Measurements from ENCODE around the gene MRAS. TPM values are rescaled to one million over a fixed set of nuclear protein-coding genes. Genes with fewer than 3 reads are reported as not detected.

The MRAS gene
- polyA plus RNA-seq, 3 donors = 23.4 to 30.7 (median 29.4) TPM

GRCh38 chr3:138332472-138333073, 15.8 kb upstream of the MRAS start:
- peak in 2 of 11 donors; percentile 7 to 27 for DNase-seq (ENCODE audit: extremely low read depth in 1 of 11, low read depth in 9 of 11, low spot score in 4 of 11)

GRCh38 chr3:138334608-138335007, 13.8 kb upstream of the MRAS start:
- no peak for DNase-seq (ENCODE audit: extremely low read depth in 1 of 11, low read depth in 9 of 11, low spot score in 4 of 11)

- DNase-seq (ENCODE audit: extremely low read depth in 1 of 11, low read depth in 9 of 11, low spot score in 4 of 11) = no peak
These were observed 11.9 kb upstream of the MRAS start for GRCh38 chr3:138336454-138336999.

- no peak for DNase-seq (ENCODE audit: extremely low read depth in 1 of 11, low read depth in 9 of 11, low spot score in 4 of 11)
These were observed 10.1 kb upstream of the MRAS start for GRCh38 chr3:138338244-138338643.

- no peak for DNase-seq (ENCODE audit: extremely low read depth in 1 of 11, low read depth in 9 of 11, low spot score in 4 of 11)
These were observed 9.6 kb upstream of the MRAS start for GRCh38 chr3:138338811-138339210.

GRCh38 chr3:138340511-138340910, 7.9 kb upstream of the MRAS start:
- no peak for DNase-seq (ENCODE audit: extremely low read depth in 1 of 11, low read depth in 9 of 11, low spot score in 4 of 11)

GRCh38 chr3:138344754-138345153, 3.6 kb upstream of the MRAS start:
- no peak for DNase-seq (ENCODE audit: extremely low read depth in 1 of 11, low read depth in 9 of 11, low spot score in 4 of 11)

- DNase-seq (ENCODE audit: extremely low read depth in 1 of 11, low read depth in 9 of 11, low spot score in 4 of 11) = peak in 2 of 11 donors; percentile 18 to 25
These were observed 668 bp downstream of the MRAS start for GRCh38 chr3:138348754-138349739.

GRCh38 chr3:138349926-138350665, 1.7 kb downstream of the MRAS start:
- DNase-seq (ENCODE audit: extremely low read depth in 1 of 11, low read depth in 9 of 11, low spot score in 4 of 11) = peak in 2 of 11 donors; percentile 30 to 32

- DNase-seq (ENCODE audit: extremely low read depth in 1 of 11, low read depth in 9 of 11, low spot score in 4 of 11) = no peak
These were observed 2.8 kb downstream of the MRAS start for GRCh38 chr3:138351151-138351550.

GRCh38 chr3:138351916-138352550, 3.7 kb downstream of the MRAS start:
- DNase-seq (ENCODE audit: extremely low read depth in 1 of 11, low read depth in 9 of 11, low spot score in 4 of 11) = no peak

GRCh38 chr3:138354376-138354775, 6.0 kb downstream of the MRAS start:
- no peak for DNase-seq (ENCODE audit: extremely low read depth in 1 of 11, low read depth in 9 of 11, low spot score in 4 of 11)

GRCh38 chr3:138355071-138355470, 6.7 kb downstream of the MRAS start:
- no peak for DNase-seq (ENCODE audit: extremely low read depth in 1 of 11, low read depth in 9 of 11, low spot score in 4 of 11)

- no peak for DNase-seq (ENCODE audit: extremely low read depth in 1 of 11, low read depth in 9 of 11, low spot score in 4 of 11)
These were observed 8.5 kb downstream of the MRAS start for GRCh38 chr3:138356730-138357405.

- no peak for DNase-seq (ENCODE audit: extremely low read depth in 1 of 11, low read depth in 9 of 11, low spot score in 4 of 11)
These were observed 11.0 kb downstream of the MRAS start for GRCh38 chr3:138359148-138359918.

GRCh38 chr3:138359919-138360868, 11.8 kb downstream of the MRAS start:
- no peak for DNase-seq (ENCODE audit: extremely low read depth in 1 of 11, low read depth in 9 of 11, low spot score in 4 of 11)
